Common myeloid progenitor, CD34-positive (primary cell): ENCODE data around the gene ADGRG7.

Experiments used
- CTCF ChIA-PET: fragments of 350-600 bp; sonication (Branson Sonifier 250); formaldehyde crosslinking; loops from one replicate; lab custom pipeline; 2021; ENCODE audit warnings: antibody characterized with exemption; lab: Charles Lee
- POLR2A ChIA-PET: fragments of 350-600 bp; sonication (Branson Sonifier 250); formaldehyde crosslinking; loops from one replicate; lab custom pipeline; 2021; ENCODE audit warnings: antibody characterized with exemption; lab: Charles Lee
- DNase-seq, 3 donors: peaks; one replicate each; pipeline versions ENCODE4 v3.0.0 to v3.0.0-alpha.2; 2013
- H3K27ac ChIP-seq, 2 experiments: 1 replicate in 1 of 2; 2 replicates in 1 of 2; pipeline ENCODE4 v1.7.0; 2013; ENCODE audit warnings: inconsistent platforms in 2 of 2, low read length in 2 of 2, mild to moderate bottlenecking in 2 of 2, low read depth in 1 of 2, moderate library complexity in 1 of 2; ENCODE audit not compliant: severe bottlenecking in 2 of 2, insufficient read depth in 1 of 2, poor library complexity in 1 of 2
- H3K27me3 ChIP-seq, 5 experiments: replicated peaks in 2 of 5; 1 replicate in 3 of 5; 2 replicates in 2 of 5; pipeline versions ENCODE4 v1.6.1 to v1.7.0; 2013; ENCODE audit warnings: low read length in 4 of 5, mild to moderate bottlenecking in 2 of 5, moderate library complexity in 2 of 5, inconsistent platforms in 1 of 5; ENCODE audit not compliant: insufficient read depth in 5 of 5, control insufficient read depth in 4 of 5
- H3K36me3 ChIP-seq, 4 experiments: 1 replicate in 2 of 4; 2 replicates in 2 of 4; pipeline versions ENCODE4 v1.6.1 to v1.7.0; 2013; ENCODE audit warnings: low read length in 3 of 4, control low read depth in 1 of 4, mild to moderate bottlenecking in 1 of 4; ENCODE audit not compliant: control insufficient read depth in 4 of 4, insufficient read depth in 4 of 4
- H3K4me1 ChIP-seq, 4 experiments: 1 replicate in 3 of 4; 2 replicates in 1 of 4; pipeline versions ENCODE4 v1.6.1 to v1.7.1; 2013; ENCODE audit warnings: low read length in 3 of 4, mild to moderate bottlenecking in 3 of 4, control low read depth in 1 of 4, inconsistent platforms in 1 of 4, moderate library complexity in 1 of 4; ENCODE audit not compliant: control insufficient read depth in 4 of 4, insufficient read depth in 4 of 4; ENCODE audit errors: control extremely low read depth in 1 of 4
- H3K4me3 ChIP-seq, 7 experiments: 1 replicate in 4 of 7; 2 replicates in 3 of 7; pipeline versions ENCODE4 v1.5.1 to v1.7.0; 2013; ENCODE audit warnings: mild to moderate bottlenecking in 7 of 7, low read length in 6 of 7, moderate library complexity in 6 of 7, inconsistent platforms in 2 of 7, low read depth in 2 of 7, control low read depth in 1 of 7; ENCODE audit not compliant: insufficient read depth in 4 of 7, control insufficient read depth in 1 of 7; ENCODE audit errors: extremely low read depth in 1 of 7
- H3K9me3 ChIP-seq, 5 experiments: 1 replicate in 4 of 5; 2 replicates in 1 of 5; pipeline versions ENCODE4 v1.6.1 to v1.7.1; 2013; ENCODE audit warnings: low read length in 4 of 5, mild to moderate bottlenecking in 2 of 5, inconsistent platforms in 1 of 5, low read depth in 1 of 5, moderate library complexity in 1 of 5; ENCODE audit not compliant: control insufficient read depth in 4 of 5, insufficient read depth in 2 of 5; ENCODE audit errors: control extremely low read depth in 1 of 5
- WGBS: methylation state at CpG from one replicate; pipeline ENCODE4 v1.1.5; 2013; ENCODE audit not compliant: insufficient coverage; 5-methylcytosine and 5-hydroxymethylcytosine counted together

The ADGRG7 gene

DNA sequence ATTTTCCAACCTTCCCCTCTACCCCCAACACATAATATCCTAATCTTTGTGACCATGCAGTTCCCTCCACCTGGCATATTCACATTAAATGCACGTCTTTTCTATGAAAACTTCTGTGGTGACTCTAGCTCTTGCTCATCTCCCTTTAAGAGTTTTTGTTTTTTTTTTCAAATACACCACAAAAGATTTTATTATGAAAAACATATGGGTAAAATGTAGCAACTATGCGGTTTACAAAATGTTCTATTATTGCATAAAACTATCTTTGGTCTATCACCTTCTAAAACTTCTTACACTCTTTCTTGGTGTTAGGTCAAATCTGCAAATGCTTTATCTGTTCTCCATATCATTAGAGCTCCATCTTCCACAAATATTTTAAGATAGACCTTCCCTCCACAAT lies 38.6 kb upstream of the ADGRG7 start:
- H3K27me3 ChIP-seq, result no peaks in the 10 kb centered on the region
- ChIA-PET CTCF (interaction anchor here (1.7 kb wide), 1 partner anchor 19 kb away, joined by 4 read pairs; no protein-coding TSS in a partner anchor), POLR2A (no interaction called here)
- H3K27ac ChIP-seq, result no peak overlapping the region
- no CpG with 5 or more reads among the region's 2 CpGs for WGBS
- no peaks in the 10 kb centered on the region for H3K9me3 ChIP-seq
- H3K4me3 ChIP-seq, result no peak overlapping the region
- peaks cover 0 to 2% (median 0%) of the 10 kb centered on the region in 4 experiments for H3K36me3 ChIP-seq
- no peaks in the 10 kb centered on the region for H3K4me1 ChIP-seq
- no peak for DNase-seq

DNA sequence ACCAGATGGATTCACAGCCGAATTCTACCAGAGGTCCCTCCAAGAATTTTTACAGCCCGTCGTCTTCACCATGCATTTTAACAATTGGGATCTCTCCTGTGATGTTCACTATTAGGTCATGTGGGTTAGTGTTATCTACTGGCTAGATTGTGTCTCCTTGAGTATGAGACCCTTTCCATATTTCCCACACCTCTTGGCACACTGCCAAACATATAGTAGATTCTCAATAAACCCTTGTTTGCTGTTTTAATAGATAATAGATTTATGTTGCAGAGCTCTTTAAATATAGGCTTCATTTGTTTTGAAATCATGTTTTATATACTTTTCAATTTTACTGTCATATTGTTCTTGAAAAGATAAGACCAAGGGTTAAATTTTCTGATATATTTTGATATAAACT lies 34.9 kb upstream of the ADGRG7 start:
- POLR2A ChIA-PET, result no interaction called here
- Histone ChIP-seq H3K27me3 (no peaks in the 10 kb centered on the region), H3K36me3 (no peaks in the 10 kb centered on the region), H3K27ac (no peak overlapping the region), H3K9me3 (no peaks in the 10 kb centered on the region), H3K4me3 (no peak overlapping the region), H3K4me1 (no peaks in the 10 kb centered on the region)
- CTCF ChIA-PET, result interaction anchor here (1.2 kb wide), 1 partner anchor 17 kb away, joined by 3 read pairs; no protein-coding TSS in a partner anchor
- no peak for DNase-seq
- WGBS, result 90% methylated on average over 2 of the region's 3 CpGs

DNA sequence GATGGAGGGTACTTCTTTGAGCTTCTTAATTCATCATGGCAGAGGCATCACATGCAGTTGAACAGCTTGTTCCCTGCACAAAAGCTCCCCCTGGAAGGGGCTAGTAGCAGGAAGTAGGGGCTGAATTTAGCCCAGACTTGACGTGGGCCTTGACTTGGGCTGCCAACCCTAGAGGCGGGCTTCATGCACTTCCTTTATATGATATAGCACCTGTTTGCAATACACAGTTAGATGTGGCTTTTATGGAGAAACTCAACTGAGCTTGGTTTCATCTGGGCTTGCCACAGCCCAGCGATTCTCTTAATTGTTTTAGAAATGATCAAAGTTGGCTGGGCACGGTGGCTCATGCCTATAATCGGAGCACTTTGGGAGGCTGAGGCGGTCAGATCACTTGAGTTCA lies 33.7 kb upstream of the ADGRG7 start:
- no peaks in the 10 kb centered on the region for H3K36me3 ChIP-seq
- 95% methylated on average over 6 of the region's 6 CpGs for WGBS
- no peaks in the 10 kb centered on the region for H3K9me3 ChIP-seq
- no peak for DNase-seq
- ChIA-PET CTCF (interaction anchor here (1.7 kb wide), 1 partner anchor 17 kb away, joined by 5 read pairs; no protein-coding TSS in a partner anchor), POLR2A (no interaction called here)
- no peaks in the 10 kb centered on the region for H3K27me3 ChIP-seq
- H3K4me1 ChIP-seq, result no peaks in the 10 kb centered on the region
- H3K27ac ChIP-seq, result no peak overlapping the region
- H3K4me3 ChIP-seq, result no peak overlapping the region

DNA sequence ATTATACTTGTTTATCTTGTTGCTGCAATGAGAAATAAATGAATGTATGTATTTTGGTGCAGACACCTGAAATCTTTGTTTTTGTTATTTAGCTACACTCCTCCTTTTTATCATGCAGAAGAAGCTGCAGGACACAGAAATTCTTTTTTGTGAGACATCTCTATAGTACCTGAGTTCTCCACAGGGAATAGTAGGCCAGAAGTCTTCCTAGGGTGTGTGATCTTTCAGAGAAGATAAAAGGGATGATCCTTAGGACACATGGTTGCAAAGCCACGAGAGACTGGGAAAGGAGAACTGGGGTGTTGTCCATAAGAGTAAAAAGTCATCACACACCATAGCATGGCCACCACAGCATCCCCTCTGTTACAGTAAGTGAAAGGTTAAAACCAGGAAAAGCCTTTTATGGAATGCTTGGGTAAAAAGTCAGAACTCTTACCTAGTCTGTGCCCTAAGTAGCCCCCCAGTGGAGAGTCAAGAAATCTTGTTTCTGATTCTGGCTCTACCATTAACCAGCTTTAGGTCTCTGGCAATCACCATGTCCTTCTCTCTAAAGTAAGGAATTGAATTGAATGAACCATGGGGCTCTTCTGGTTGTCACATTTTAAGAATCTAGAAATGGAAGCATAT lies 31.9 kb upstream of the ADGRG7 start:
- Histone ChIP-seq H3K4me3 (no peak overlapping the region), H3K27ac (no peak overlapping the region), H3K9me3 (no peaks in the 10 kb centered on the region), H3K4me1 (no peaks in the 10 kb centered on the region), H3K27me3 (no peaks in the 10 kb centered on the region), H3K36me3 (no peaks in the 10 kb centered on the region)
- ChIA-PET CTCF (interaction anchor here (0.9 to 2.2 kb wide), 5 partner anchors 12 to 120 kb away, joined by 3 to 7 read pairs (median 3); no protein-coding TSS in a partner anchor), POLR2A (no interaction called here)
- no CpG with 5 or more reads among the region's 1 CpG for WGBS
- DNase-seq, result no peak

DNA sequence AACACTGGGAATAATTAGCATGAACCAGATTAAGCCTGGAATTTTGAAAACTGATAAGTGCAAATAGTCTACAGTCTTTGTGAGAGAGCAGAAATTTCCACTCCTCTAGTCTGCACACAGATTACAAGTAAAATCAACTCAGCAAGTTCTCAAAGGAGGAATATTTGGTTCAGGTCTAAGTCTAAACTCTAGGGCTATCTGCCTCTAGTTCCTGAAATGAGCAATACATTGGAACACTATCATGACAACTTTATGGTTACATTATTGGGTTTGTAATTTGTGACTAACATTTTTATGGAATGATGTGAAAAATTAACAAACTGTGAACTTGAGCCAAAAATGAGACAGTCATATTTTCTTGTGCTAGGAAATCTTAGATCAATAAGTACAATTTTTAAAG lies 30.8 kb upstream of the ADGRG7 start:
- no peak for DNase-seq
- Histone ChIP-seq H3K27me3 (no peaks in the 10 kb centered on the region), H3K4me1 (no peaks in the 10 kb centered on the region), H3K4me3 (no peak overlapping the region), H3K27ac (no peak overlapping the region), H3K36me3 (no peaks in the 10 kb centered on the region), H3K9me3 (no peaks in the 10 kb centered on the region)
- ChIA-PET CTCF (interaction anchor here (2.2 kb wide), 1 partner anchor 11 kb away, joined by 7 read pairs; no protein-coding TSS in a partner anchor), POLR2A (no interaction called here)

DNA sequence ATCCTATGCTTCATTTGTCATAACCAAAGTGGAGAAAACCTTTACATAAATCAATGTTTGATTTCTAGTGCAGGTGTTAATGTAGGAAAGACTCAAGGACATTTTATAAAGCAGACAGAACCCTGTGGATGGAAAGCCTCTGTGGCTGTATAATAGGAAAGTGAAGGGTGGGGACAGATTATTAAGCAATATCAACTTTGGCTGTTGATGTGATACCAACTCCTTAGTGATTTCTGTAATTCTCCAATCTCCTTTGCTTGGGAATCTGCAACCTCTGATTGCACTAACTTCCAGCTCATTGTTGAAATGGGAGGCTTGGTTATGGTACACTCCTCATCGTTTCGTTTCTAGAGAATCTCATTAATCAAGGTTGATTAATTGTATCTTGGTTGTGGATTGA lies 29.3 kb upstream of the ADGRG7 start:
- no peak for DNase-seq
- CTCF ChIA-PET, result interaction anchor here (1.8 kb wide), 1 partner anchor 9 kb away, joined by 6 read pairs; no protein-coding TSS in a partner anchor
- Histone ChIP-seq H3K27ac (no peak overlapping the region), H3K27me3 (no peaks in the 10 kb centered on the region), H3K4me3 (no peak overlapping the region), H3K36me3 (no peaks in the 10 kb centered on the region), H3K4me1 (no peaks in the 10 kb centered on the region), H3K9me3 (no peaks in the 10 kb centered on the region)
- WGBS, result no CpG with 5 or more reads among the region's 2 CpGs
- POLR2A ChIA-PET, result no interaction called here

DNA sequence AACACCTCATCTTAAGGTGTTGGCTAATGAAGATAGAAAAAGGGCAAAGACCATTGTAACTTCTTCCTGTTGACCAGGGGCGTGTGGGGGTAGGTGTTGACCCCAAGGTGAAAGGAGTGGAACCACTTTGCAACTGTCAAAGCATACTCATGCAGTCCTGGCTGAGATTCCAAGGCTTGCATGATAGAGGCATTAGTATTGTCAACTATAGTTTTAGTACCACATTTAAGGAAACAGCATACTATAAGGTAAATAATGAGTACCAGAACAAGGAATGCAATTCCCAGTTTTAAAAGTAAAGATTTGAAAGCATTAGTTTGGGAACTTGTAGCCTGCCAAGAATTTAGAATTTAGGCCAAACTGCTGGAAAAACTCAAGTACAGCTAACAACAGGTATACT lies 27.8 kb upstream of the ADGRG7 start:
- Histone ChIP-seq H3K4me3 (no peak overlapping the region), H3K36me3 (no peaks in the 10 kb centered on the region), H3K4me1 (no peaks in the 10 kb centered on the region), H3K27ac (no peak overlapping the region), H3K27me3 (no peaks in the 10 kb centered on the region), H3K9me3 (no peaks in the 10 kb centered on the region)
- WGBS, result 100% methylated on average over 1 of the region's 1 CpG
- DNase-seq, result no peak
- POLR2A ChIA-PET, result no interaction called here
- CTCF ChIA-PET, result interaction anchor here (0.9 kb wide), 1 partner anchor 30 kb away, joined by 4 read pairs; no protein-coding TSS in a partner anchor
